Urinary bladder (tissue), 4 donors: Measurements from ENCODE around the gene SPATS2. TPM values are rescaled to one million over a fixed set of nuclear protein-coding genes. Genes with fewer than 3 reads are reported as not detected.
A peak's percentile ranks its signal among the peaks of the same experiment; 100 is the strongest.

Source experiments
- DNase-seq: peaks from one replicate; pipeline ENCODE4 v3.0.0-alpha.2; 2015; ENCODE audit errors: extremely low spot score
- H3K27ac ChIP-seq: one replicate; pipeline ENCODE4 v1.5.1; 2013; ENCODE audit warnings: low read depth, mild to moderate bottlenecking, moderate library complexity
- H3K36me3 ChIP-seq: one replicate; pipeline ENCODE4 v1.6.1; 2013; ENCODE audit warnings: mild to moderate bottlenecking, moderate library complexity; ENCODE audit not compliant: insufficient read depth
- H3K4me1 ChIP-seq: one replicate; pipeline ENCODE4 v1.6.1; 2013; ENCODE audit warnings: mild to moderate bottlenecking, moderate library complexity; ENCODE audit not compliant: insufficient read depth
- H3K4me3 ChIP-seq: one replicate; pipeline ENCODE4 v1.5.1; 2013; ENCODE audit warnings: low read depth, low read length
- WGBS: extraction: QIAGEN DNeasy Blood & Tissue Kit; methylation state at CpG from one replicate; pipeline ENCODE4 v1.1.7; 2013; 5-methylcytosine and 5-hydroxymethylcytosine counted together
- polyA plus RNA-seq: library from polyadenylated mRNA; stranded (reverse); fragments of 200-250 nt; gene quantifications from one replicate; pipeline ENCODE4 v1.2.3, GENCODE V29; 2013
- total RNA-seq: library from RNA; depleted of rRNA; stranded (reverse); fragments of >200 nt; gene quantifications from one replicate; pipeline ENCODE4 v1.2.3, GENCODE V29; 2014
- donor health status: healthy with polysubstance abuse.
- donor health status: healthy.

The SPATS2 gene
- total and polyA plus RNA-seq, 2 donors, result 11.5 to 52.8 TPM

DNA sequence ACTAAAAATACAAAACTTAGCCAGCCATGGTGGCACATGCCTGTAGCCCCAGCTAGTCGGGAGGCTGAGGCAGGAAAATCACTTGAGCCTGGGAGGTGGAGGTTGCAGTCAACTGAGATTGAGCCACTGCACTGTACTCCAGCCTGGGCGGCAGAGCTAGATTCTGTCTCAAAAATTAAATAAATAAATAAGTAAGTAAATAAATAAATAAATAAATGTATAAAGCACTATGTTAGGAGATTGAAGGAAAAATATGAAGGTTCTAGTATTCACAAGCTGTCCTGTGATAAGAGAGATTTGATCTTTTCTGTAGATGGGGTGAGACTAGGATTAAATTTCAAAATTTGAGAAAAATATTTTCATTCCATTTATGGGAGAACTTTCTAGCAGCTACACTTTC lies 14.9 kb upstream of the SPATS2 start:
- no peak for DNase-seq
- 84% methylated on average over 2 of the region's 2 CpGs for WGBS

DNA sequence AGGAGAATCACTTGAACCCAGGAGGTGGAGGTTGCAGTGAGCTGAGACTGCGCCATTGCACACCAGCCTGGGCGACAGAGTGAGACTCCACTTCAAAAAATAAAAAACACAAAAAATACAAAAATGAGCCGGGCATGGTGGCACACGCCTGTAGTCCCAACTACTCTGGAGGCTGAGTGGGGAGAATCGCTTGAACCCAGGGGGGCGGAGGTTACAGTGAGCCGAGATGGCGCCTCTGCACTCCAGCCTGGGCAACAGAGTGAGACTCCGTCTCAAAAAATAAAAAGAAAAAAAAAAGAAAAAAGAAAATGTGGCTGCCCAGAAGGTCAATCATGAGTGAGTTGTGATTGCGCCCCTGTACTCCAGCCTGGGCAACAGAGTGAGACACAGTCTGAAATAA lies 11.3 kb upstream of the SPATS2 start:
- Histone ChIP-seq H3K36me3 (no peaks in the 10 kb centered on the region), H3K27ac (no peak overlapping the region), H3K4me3 (no peak overlapping the region), H3K4me1 (no peaks in the 10 kb centered on the region)
- 94% methylated on average over 10 of the region's 10 CpGs for WGBS
- no peak for DNase-seq

More for the DNA sequence above, 14.9 kb upstream of the SPATS2 start:
- H3K4me1 ChIP-seq, result no peaks in the 10 kb centered on the region
- H3K27ac ChIP-seq, result no peak overlapping the region
- no peak overlapping the region for H3K4me3 ChIP-seq
- H3K36me3 ChIP-seq, result no peaks in the 10 kb centered on the region

DNA sequence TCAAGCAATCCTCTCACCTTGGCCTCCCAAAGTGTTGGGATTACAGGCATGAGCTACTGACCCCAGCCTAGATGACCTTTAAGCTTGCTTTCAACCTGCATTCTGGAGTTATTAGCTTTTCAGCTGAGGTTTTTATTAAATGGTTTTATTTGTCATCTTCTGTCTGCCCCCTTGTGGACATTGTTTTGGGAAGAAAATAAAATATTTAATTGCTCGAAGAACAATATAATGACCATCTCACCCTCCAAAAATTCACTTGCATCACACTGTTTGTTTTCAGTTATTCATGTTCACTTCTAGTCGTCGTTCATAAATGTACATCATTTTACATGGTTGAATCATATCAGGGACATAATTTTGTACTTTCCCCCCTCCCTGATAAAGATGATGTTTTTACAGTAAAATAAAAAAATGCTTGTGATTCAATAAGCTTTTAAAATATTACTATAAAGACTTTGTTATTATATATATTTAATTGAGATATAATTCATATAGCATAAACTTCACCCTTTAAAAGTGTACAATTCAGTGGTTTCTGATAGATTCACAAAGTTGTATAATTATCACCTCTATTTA lies 10.1 kb upstream of the SPATS2 start:
- no peak for DNase-seq
- Histone ChIP-seq H3K27ac (no peak overlapping the region), H3K36me3 (no peaks in the 10 kb centered on the region), H3K4me1 (no peaks in the 10 kb centered on the region), H3K4me3 (no peak overlapping the region)
- WGBS, result 13% methylated on average over 3 of the region's 3 CpGs

DNA sequence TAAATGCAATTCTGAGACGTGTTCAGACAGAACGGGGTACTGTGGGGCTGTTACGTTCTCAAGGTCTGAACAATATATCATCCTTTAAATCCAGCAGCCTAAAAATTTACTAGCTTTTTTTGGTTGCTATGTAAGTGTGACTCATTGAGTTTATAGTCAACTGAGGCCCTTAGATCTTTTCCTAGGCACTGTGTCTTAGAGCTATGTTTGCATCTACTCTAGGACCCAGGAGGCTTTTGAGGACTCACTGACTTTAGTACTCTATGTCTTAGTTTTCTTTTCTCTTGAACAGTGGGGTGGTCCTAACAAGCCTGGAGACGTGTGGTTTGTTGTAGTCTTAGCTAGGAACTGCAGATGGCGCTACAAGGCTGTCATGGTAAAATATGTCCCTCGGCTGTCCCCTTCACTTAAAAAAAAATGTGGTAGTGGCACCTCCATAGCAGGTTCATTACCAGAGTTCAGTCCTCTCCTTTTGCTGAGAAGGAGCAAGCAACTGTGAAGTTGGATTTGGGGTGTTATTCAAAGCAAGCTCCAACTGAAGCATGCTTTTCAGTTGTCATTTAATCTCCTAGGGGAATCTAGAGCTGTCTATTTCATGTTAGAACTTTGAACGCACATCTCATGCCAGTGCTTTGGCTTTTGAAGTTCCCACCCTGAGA lies 8.7 kb upstream of the SPATS2 start:
- no peak for DNase-seq
- no peak overlapping the region for H3K4me3 ChIP-seq
- H3K36me3 ChIP-seq, result no peaks in the 10 kb centered on the region
- H3K27ac ChIP-seq, result no peak overlapping the region
- no peaks in the 10 kb centered on the region for H3K4me1 ChIP-seq
- 9% methylated on average over 7 of the region's 7 CpGs for WGBS

DNA sequence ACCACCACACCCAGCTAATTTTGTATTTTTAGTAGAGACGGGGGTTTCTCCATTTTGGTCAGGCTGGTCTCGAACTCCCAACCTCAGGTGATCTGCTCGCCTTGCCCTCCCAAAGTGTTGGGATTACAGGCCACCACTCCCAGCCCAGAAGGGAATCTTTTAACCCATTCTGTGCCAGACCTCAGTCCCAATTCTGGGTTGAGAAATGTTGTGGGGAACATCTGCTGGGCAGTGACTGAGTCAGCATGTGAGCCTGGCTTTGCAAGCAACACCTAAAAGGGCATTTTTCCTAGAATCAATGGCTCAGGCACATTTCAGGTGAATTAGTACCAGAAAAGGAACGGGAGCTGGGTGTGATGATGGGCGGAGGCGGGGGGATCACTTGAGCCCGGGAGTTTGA lies 7.6 kb upstream of the SPATS2 start:
- H3K27ac ChIP-seq, result no peak overlapping the region
- no peak for DNase-seq
- no peak overlapping the region for H3K4me3 ChIP-seq
- no peaks in the 10 kb centered on the region for H3K36me3 ChIP-seq
- H3K4me1 ChIP-seq, result no peaks in the 10 kb centered on the region
- WGBS, result 73% methylated on average over 7 of the region's 7 CpGs

DNA sequence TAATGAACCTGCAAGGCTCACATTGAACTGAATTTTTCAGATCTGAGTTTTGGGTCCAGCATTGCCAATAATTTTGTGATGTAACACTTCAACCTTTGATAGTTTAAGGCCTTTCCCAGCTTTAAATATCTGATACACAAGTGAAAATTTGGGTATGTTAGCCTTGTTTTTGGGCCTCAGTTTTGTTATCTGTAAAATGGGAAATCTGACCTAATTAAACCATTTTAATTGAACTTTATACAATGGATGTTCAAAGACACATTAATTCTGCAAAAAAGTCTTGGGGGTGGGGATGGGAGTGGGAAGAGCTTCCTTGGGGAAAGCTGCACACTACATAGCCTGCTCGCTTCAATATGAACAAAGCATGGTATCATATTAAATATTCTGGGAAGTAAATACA lies 5.2 kb upstream of the SPATS2 start:
- Histone ChIP-seq H3K36me3 (no peaks in the 10 kb centered on the region), H3K27ac (no peak overlapping the region), H3K4me3 (no peak overlapping the region), H3K4me1 (no peaks in the 10 kb centered on the region)
- 95% methylated on average over 1 of the region's 1 CpG for WGBS
- no peak for DNase-seq

DNA sequence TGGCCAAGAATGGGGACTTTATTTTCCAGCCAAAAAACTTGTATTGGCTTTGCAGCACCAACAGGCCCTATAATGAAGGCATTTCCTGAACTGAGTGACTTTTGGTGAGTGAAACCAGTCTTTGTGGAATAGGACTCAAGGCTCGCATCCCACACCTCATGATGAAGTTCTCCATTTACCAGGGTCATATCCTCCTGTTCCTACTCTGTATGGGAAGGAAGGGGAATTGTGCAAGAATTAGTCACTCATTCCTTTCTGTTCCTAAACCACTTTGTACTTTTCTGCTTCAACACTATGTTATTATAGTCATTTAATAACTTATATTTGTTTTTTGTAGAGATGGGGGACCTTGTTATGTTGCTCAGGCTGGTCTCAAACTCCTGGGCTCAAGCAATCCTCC lies 2.3 kb upstream of the SPATS2 start:
- Histone ChIP-seq H3K4me3 (no peak overlapping the region), H3K36me3 (no peaks in the 10 kb centered on the region), H3K27ac (no peak overlapping the region), H3K4me1 (peaks cover 2% of the 10 kb centered on the region)
- DNase-seq, result no peak
- 93% methylated on average over 1 of the region's 1 CpG for WGBS

DNA sequence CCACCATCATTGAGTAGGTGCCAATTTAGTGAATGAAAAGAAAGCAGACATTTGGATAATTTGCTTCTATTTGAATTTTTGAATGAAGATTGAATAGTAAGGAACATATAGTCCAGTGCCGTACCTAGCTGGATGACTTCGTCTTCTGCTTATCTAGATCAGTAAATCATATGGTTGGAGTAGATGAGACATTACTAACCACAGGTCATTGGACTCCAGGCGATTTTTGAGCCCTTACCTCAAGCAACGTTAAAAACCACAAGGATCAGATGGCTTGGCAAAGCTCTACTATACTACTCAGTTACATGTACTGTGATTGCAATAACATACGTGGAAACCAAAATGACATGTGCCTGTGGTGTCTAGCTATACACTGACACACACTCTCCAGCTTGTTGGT lies 1.7 kb upstream of the SPATS2 start:
- H3K36me3 ChIP-seq, result no peaks in the 10 kb centered on the region
- no peak overlapping the region for H3K27ac ChIP-seq
- peaks cover 2% of the 10 kb centered on the region for H3K4me1 ChIP-seq
- 72% methylated on average over 5 of the region's 5 CpGs for WGBS
- no peak for DNase-seq
- no peak overlapping the region for H3K4me3 ChIP-seq

DNA sequence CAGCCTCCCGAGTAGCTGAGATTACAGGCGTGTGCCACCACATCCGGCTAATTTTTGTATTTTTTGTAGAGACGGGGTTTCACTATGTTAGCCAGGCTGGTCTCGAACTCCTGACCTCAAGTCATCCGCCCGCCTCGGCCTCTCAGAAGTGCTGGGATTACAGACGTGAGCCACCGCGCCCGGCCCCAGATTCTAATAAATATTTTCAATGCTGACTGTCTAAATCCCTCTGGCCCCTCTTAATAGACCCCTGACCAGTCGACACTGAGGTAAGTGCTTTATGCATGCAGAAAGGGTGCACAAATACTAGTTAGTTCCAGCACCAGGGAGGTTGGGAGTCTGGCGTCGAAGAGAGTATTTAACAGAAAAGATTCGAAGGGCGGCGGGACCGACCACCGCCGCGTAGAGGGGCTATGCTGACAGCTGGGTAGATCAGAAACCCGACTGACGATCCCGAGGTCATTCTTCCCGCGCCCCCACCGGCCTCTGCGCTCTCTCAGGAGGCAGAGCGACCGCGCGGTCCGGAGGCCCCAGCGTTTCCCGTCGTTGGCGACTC lies 1.1 kb upstream of the SPATS2 start:
- 9% methylated on average over 38 of the region's 38 CpGs for WGBS
- no peak for DNase-seq

DNA sequence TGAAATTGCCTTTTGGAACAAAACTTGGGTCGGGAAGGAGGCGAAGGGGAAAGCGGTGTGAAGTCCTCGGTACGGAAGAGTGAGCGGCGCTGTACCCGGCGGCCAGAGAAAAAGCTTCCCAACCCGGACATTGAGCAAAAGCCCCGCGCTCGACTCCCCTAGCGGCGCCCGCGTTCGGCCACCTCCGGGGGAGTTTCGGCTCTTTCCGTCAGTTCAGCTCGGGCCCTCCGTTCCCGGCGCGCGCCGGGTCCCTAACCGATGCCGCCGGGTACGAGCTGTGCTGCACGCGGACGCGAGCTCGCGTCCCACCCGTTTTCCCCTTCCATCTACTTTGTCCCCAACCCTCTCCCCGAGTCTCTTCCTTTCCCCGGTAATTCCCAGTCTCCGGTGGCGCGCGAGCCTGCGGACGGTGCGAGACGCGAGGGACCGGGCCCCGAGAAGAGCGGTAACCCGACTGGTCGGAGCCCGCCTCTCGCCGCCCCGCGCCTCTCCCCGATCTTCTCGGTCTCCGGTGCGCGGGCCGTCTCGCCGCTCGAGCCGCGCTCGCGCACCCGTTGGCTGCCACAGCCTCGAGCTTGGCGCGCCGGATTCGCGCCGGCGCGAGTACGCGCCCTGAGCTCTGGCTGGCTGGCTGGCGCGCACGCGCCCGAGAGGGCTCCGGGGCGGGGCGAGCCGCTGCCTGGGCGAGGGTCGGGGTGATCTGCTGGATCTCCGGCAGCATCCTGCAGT lies 446 bp upstream of the SPATS2 start:
- H3K36me3 ChIP-seq, result no peaks in the 10 kb centered on the region
- peak; percentile 81 for DNase-seq
- H3K4me1 ChIP-seq, result peaks cover 2% of the 10 kb centered on the region
- peak overlapping the region; percentile 71 for H3K4me3 ChIP-seq
- H3K27ac ChIP-seq, result peak overlapping the region; percentile 87
- under 1% methylated on average over 97 of the region's 97 CpGs for WGBS

More for the DNA sequence above, 1.1 kb upstream of the SPATS2 start:
- Histone ChIP-seq H3K36me3 (no peaks in the 10 kb centered on the region), H3K27ac (peak overlapping the region; percentile 87), H3K4me1 (peaks cover 2% of the 10 kb centered on the region), H3K4me3 (peak overlapping the region; percentile 71)

DNA sequence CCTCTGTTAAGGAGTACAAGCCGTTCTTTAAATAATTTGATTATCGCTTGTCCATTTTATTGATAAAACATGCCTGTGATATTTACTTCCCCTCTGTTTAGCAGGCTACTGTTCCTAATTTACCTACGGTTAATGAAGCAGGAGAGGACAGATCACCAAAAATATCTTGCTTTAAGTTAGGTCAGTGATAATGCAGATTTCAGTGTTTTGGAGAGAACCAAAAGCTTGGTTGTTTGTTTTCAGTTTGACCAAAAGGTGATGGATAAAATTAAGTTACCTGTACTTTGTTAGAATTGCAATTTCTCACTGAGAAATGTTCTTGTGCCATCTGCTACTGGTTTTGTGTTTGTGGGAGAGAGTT lies 958 bp downstream of the SPATS2 start:
- no peaks in the 10 kb centered on the region for H3K36me3 ChIP-seq
- 23% methylated on average over 3 of the region's 3 CpGs for WGBS
- H3K27ac ChIP-seq, result no peak overlapping the region
- peak overlapping the region; percentile 71 for H3K4me3 ChIP-seq
- DNase-seq, result no peak
- peaks cover 2% of the 10 kb centered on the region for H3K4me1 ChIP-seq

DNA sequence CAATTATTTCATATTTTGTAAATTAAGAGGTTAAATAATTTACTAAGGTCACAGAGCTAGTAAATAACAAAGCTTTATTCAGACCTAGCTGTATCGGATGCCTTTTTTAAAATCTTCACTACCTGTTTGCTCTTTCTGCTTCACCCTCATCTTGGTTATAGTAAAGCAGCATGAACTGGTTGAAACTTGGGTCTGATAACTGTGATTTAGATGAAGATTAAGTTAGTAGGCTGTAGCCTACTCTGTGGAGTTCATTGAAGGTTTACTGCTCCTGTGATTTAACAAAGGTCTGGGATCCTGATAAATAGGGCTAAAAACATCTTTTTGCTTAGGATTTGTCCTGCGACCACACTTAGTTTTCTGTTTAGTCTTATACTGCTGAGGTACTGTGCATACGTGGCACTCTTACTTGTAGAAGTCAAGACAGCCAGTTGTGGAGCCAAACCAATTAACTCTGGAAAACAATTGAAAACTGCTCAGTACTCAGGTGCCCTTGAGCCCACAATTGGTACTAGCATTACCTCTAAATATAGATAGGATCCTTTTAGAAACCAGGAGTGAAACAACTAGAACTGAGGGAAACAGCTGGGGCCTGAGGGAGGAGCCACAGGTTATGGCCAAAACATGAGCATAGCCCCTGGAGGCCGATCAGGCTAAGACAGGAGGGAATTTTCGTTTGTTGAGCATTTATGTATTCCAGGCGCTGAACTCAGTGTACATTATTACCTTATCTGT lies 2.3 kb downstream of the SPATS2 start:
- H3K4me3 ChIP-seq, result no peak overlapping the region
- 33% methylated on average over 6 of the region's 6 CpGs for WGBS
- H3K4me1 ChIP-seq, result peaks cover 2% of the 10 kb centered on the region
- H3K27ac ChIP-seq, result no peak overlapping the region
- no peaks in the 10 kb centered on the region for H3K36me3 ChIP-seq
- DNase-seq, result no peak

DNA sequence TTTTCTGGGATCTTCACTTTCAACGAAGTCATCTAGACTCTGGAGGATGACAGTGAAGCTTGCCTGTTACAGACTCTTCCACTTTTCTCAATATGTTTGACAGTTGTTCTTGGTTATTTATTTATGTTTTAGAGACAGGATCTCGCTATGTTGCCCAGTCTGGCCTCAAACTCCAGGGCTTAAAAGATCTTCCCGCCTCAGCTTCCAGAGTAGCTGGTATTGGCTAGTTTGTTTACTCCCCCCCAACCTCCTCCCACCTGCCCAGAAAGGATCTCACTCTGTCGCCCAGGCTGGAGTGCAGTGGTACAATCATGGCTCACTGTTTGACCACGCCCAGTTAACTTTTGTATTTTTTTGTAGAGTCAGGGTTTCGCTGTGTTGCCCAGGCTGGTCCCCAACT lies 3.3 kb downstream of the SPATS2 start:
- Histone ChIP-seq H3K4me1 (peaks cover 2% of the 10 kb centered on the region), H3K36me3 (no peaks in the 10 kb centered on the region), H3K4me3 (no peak overlapping the region), H3K27ac (no peak overlapping the region)
- no peak for DNase-seq
- 92% methylated on average over 6 of the region's 6 CpGs for WGBS
